ENCODE results near the gene ABCG1. TPM values are rescaled to one million over a fixed set of nuclear protein-coding genes. Genes with fewer than 3 reads are reported as not detected.

The ABCG1 gene
- total RNA-seq, 1 experiment from 2014 or later, result not detected

DNA sequence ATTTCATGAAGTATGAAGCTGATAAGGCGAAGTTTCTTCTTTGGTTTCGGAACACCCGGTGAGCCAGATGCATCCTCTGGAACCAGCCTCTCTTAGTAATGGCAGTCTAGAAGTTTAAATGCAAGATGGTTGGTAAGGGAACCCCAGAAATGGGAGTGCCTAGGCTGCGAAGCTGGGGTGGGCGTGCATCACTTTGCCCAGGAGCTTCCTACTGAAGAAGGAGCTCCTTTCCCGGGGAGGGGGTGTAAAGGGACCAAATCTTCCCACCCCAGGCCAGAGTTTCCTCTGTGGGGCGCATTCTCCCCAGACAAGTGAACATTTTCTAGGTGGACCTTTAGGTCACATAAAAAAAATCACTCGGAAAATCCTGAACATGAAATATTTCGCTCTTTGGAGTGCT is 127.5 kb downstream of the ABCG1 start:
- intact Hi-C loops (cut with micrococcal nuclease; ENCODE audit: unreplicated experiment), result no loop called here
- ChIA-PET POLR2A (no interaction called here), CTCF (no interaction called here)
- DNase-seq, result no peak
- H3K36me3 ChIP-seq (ENCODE audit: control insufficient read depth, insufficient read depth, low read length), result no peaks in the 10 kb centered on the region; the same call in 1 of the 2 replicates
- TF ChIP-seq, protein P1, sequence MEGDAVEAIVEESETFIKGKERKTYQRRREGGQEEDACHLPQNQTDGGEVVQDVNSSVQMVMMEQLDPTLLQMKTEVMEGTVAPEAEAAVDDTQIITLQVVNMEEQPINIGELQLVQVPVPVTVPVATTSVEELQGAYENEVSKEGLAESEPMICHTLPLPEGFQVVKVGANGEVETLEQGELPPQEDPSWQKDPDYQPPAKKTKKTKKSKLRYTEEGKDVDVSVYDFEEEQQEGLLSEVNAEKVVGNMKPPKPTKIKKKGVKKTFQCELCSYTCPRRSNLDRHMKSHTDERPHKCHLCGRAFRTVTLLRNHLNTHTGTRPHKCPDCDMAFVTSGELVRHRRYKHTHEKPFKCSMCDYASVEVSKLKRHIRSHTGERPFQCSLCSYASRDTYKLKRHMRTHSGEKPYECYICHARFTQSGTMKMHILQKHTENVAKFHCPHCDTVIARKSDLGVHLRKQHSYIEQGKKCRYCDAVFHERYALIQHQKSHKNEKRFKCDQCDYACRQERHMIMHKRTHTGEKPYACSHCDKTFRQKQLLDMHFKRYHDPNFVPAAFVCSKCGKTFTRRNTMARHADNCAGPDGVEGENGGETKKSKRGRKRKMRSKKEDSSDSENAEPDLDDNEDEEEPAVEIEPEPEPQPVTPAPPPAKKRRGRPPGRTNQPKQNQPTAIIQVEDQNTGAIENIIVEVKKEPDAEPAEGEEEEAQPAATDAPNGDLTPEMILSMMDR (IDR thresholded peaks at IDR 0.05; ENCODE audit: insufficient read depth in 1 of 2, low read depth in 1 of 2, low read length in 1 of 2, severe bottlenecking in 1 of 2, unreplicated experiment in 1 of 2), result no peak
- H3K4me3 ChIP-seq (ENCODE audit: low read depth, low read length), result no peak overlapping the region
- BruUV-seq (replicated peaks), result no TSS peak
- H3K9me3 Mint-ChIP-seq (ENCODE audit: unreplicated experiment), result no peaks in the 10 kb centered on the region
- peaks cover 10% of the 10 kb centered on the region for H3K4me1 Mint-ChIP-seq (ENCODE audit: low read depth, unreplicated experiment)
- H3K4me1 ChIP-seq, result peaks cover 11% of the 10 kb centered on the region
- no peak overlapping the region for H3K27ac Mint-ChIP-seq (ENCODE audit: unreplicated experiment)
- no peaks in the 10 kb centered on the region for H3K27me3 ChIP-seq (replicated peaks; ENCODE audit: control insufficient read depth, insufficient read depth, low read length)
- no peak overlapping the region for H3K4me3 Mint-ChIP-seq (ENCODE audit: unreplicated experiment)
- H3K36me3 Mint-ChIP-seq (ENCODE audit: insufficient read depth, unreplicated experiment), result no peaks in the 10 kb centered on the region
- H3K27me3 Mint-ChIP-seq (ENCODE audit: insufficient read depth, unreplicated experiment), result no peaks in the 10 kb centered on the region
- H3K9me3 ChIP-seq, result no peaks in the 10 kb centered on the region

Other genes with a start within 250 kb of the ABCG1 start
- 21.4 and 23.3 TPM in 2 replicates for gene ZBTB21, start 208.8 kb upstream of the ABCG1 start, total RNA-seq (2022)
- 0.20 and 0.21 TPM in 2 replicates for gene UMODL1, start 147.8 kb upstream of the ABCG1 start, total RNA-seq (2022)
- 65.8 and 119 TPM in 2 replicates for gene TFF3, start 96.3 kb downstream of the ABCG1 start, total RNA-seq (2022)
- 1.2 and 3.4 TPM in 2 replicates for gene TFF2, start 131.9 kb downstream of the ABCG1 start, total RNA-seq (2022)
- gene TFF1, start 147.4 kb downstream of the ABCG1 start, total RNA-seq (2022), result 9.8 and 26.3 TPM in 2 replicates
- gene TMPRSS3, start 176.9 kb downstream of the ABCG1 start, total RNA-seq (2022), result not detected in 2 replicates
- gene UBASH3A, start 184.8 kb downstream of the ABCG1 start, total RNA-seq (2022), result not detected in 2 replicates

All from Caco-2 (cell line).